ENCODE results near the gene TREML4. TPM values are rescaled to one million over a fixed set of nuclear protein-coding genes. Genes with fewer than 3 reads are reported as not detected.

Gene TREML4
- total and polyA plus RNA-seq, 2 of the 8 experiments (the other 6 are each of a cell fraction or from before 2014, with no cell fraction given): not detected

DNA sequence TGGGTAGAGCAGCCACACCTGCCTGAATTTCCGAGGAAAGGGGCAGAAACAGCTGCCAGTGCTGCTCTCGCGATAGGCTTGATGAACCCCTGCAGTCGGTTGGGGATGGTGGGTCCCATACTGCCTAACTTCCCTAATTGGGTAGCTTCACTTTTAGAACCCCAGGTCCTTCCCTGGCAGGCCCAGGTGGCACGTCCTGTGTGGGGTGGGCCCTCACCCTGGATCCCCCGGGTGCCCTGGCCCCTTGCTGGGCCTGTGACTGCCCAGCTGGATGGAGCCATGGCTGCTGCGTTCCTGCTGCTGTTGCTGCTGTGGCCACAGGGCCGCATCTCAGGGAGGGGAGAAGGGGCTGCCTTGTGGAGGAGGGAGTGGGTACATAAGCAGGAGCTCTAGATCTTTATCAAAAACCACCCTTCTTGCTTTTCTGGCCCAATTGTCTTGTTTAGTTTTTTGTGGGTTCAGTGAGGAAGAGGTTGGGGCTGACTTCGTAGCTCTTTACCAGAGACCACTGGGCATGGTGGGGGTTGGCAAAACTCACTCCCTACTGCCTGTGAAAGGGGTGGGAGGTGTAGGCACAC lies 19.2 kb downstream of the TREML4 start:
- H3K14ac ChIP-seq (ENCODE audit: insufficient read length): no peak overlapping the region
- no peaks in the 10 kb centered on the region for H3K79me1 ChIP-seq (ENCODE audit: low read depth, low read length)
- no peak overlapping the region for H2AFZ ChIP-seq (ENCODE audit: low read length)
- ChIA-PET POLR2A (ENCODE audit: partially characterized antibody) (interaction anchor here (1.3 kb wide), 1 partner anchor 8 kb away, joined by 4 read pairs; no protein-coding TSS in a partner anchor), CTCF (ENCODE audit: partially characterized antibody) (interaction anchor here (0.6 to 1.3 kb wide), 4 partner anchors 9 to 807 kb away, joined by 3 to 4 read pairs (median 3); no protein-coding TSS in a partner anchor)
- FAIRE-seq (no peak), DNase-seq (ENCODE audit: low read depth in 1 of 2, low spot score in 2 of 2) (no peak)
- H2BK5ac ChIP-seq (ENCODE audit: low read depth, low read length): no peak overlapping the region
- H3K9me3 ChIP-seq (ENCODE audit: insufficient read depth in 2 of 2, low read depth in 1 of 2, low read length in 1 of 2): no peaks in the 10 kb centered on the region
- peaks cover 1% of the 10 kb centered on the region; the same call in 1 of the 2 replicates for H3K23me2 ChIP-seq (ENCODE audit: low read depth, low read length)
- no peak overlapping the region for H3K27ac ChIP-seq (ENCODE audit: low read depth, low read length)
- H3K4me3 ChIP-seq (ENCODE audit: extremely low read depth in 1 of 4, insufficient read depth in 2 of 4, low read depth in 3 of 4, low read length in 4 of 4): no peak overlapping the region
- H2BK120ac ChIP-seq (replicated peaks; ENCODE audit: low read depth, low read length): no peak overlapping the region
- H2BK15ac ChIP-seq (ENCODE audit: low read length): no peak overlapping the region
- H3K4me1 ChIP-seq (replicated peaks in 1 of 4; ENCODE audit: control insufficient read depth in 3 of 4, insufficient read depth in 4 of 4, low read length in 3 of 4): no peaks in the 10 kb centered on the region
- peaks cover 0 to 1% of the 10 kb centered on the region in 2 experiments for H4K20me1 ChIP-seq (replicated peaks in 1 of 2; ENCODE audit: control insufficient read depth in 1 of 2, insufficient read depth in 2 of 2, low read length in 2 of 2)
- H3K56ac ChIP-seq (replicated peaks; ENCODE audit: insufficient read length, low read depth, low read length): no peak overlapping the region
- no peak overlapping the region for H3K4me2 ChIP-seq (ENCODE audit: insufficient read depth in 1 of 2, low read depth in 2 of 2, low read length in 2 of 2)
- no peak overlapping the region for H4K5ac ChIP-seq (ENCODE audit: insufficient read length, low read depth, low read length)
- no peaks in the 10 kb centered on the region for H3K27me3 ChIP-seq (replicated peaks in 1 of 4; ENCODE audit: control insufficient read depth in 3 of 4, extremely low read depth in 1 of 4, insufficient read depth in 3 of 4, low read length in 3 of 4)
- H2AK5ac ChIP-seq (ENCODE audit: low read depth, low read length): no peak overlapping the region
- H3K18ac ChIP-seq (ENCODE audit: extremely low read depth, low read length): no peak overlapping the region; the same call in 1 of the 2 replicates
- H2BK12ac ChIP-seq (ENCODE audit: low read depth, low read length): no peak overlapping the region
- H3K79me2 ChIP-seq (ENCODE audit: control insufficient read depth in 1 of 2, insufficient read depth in 2 of 2, low read length in 2 of 2): no peaks in the 10 kb centered on the region
- WGBS, 2 experiments (ENCODE audit: extremely low coverage in 1 of 2, insufficient coverage in 1 of 2, insufficient read length in 1 of 2, insufficient replicate concordance in 2 of 2, low coverage in 1 of 2, low lambda C conversion rate in 2 of 2, missing lambda C conversion rate in 1 of 2): 75% methylated on average over 9 of the region's 9 CpGs; no CpG with 5 or more reads in 1 of the 2 experiments
- no peak overlapping the region for H3K9ac ChIP-seq (replicated peaks in 1 of 4; ENCODE audit: extremely low read depth in 1 of 4, low read depth in 3 of 4, low read length in 3 of 4)
- no peaks in the 10 kb centered on the region for H3K36me3 ChIP-seq (ENCODE audit: control insufficient read depth in 2 of 4, insufficient read depth in 4 of 4, low read length in 3 of 4)
- H3K23ac ChIP-seq (ENCODE audit: insufficient read length): no peak overlapping the region
- H4K8ac ChIP-seq (ENCODE audit: extremely low read depth, insufficient read depth, low read length): no peak overlapping the region
- H4K91ac ChIP-seq (replicated peaks; ENCODE audit: insufficient read length, low read length): no peak overlapping the region
- H3K4ac ChIP-seq (replicated peaks; ENCODE audit: insufficient read length, low read depth, low read length): no peak overlapping the region
- no peak overlapping the region for H2BK20ac ChIP-seq (ENCODE audit: low read length)
- TF ChIP-seq TEAD4 (IDR thresholded peaks at IDR 0.05; ENCODE audit: low read depth, low read length) (no peak), POU5F1 (IDR thresholded peaks at IDR 0.05; ENCODE audit: low read depth, low read length) (no peak), USF2 (IDR thresholded peaks at IDR 0.05; ENCODE audit: low read length) (no peak), YY1 (IDR thresholded peaks at IDR 0.05; ENCODE audit: low read depth, low read length) (no peak), SIRT6 (IDR thresholded peaks at IDR 0.05; ENCODE audit: low read length) (no peak), EP300 (IDR thresholded peaks at IDR 0.05; ENCODE audit: borderline replicate concordance in 1 of 2, low read depth in 2 of 2, low read length in 2 of 2) (no peak), EGR1 (IDR thresholded peaks at IDR 0.05; ENCODE audit: borderline replicate concordance, low read depth, low read length) (no peak), NANOG (IDR thresholded peaks at IDR 0.05; ENCODE audit: insufficient read depth, low read depth, low read length, poor library complexity, severe bottlenecking) (no peak), PHF8 (conservative IDR thresholded peaks at IDR 0.05; ENCODE audit: low read depth, low read length) (no peak), RFX5 (IDR thresholded peaks at IDR 0.05; ENCODE audit: borderline replicate concordance, low read depth, low read length) (no peak)
